Stomach (tissue), 4 donors: ENCODE data around the gene RGS4.

Experiments used
- EP300 ChIP-seq: sonication (generic); formaldehyde crosslinking; IDR thresholded peaks from one replicate; pipeline ENCODE4 v1.6.1; 2017; ENCODE audit warnings: antibody characterized with exemption
- POLR2A ChIP-seq, 4 donors: fragments of 450-650 bp; IDR thresholded peaks; one replicate each; pipeline ENCODE4 v1.6.1; 2016; ENCODE audit warnings: antibody characterized with exemption in 4 of 4, control low read depth in 2 of 4, mild to moderate bottlenecking in 1 of 4, moderate library complexity in 1 of 4
- POLR2AphosphoS5 ChIP-seq, 3 donors: sonication (generic); formaldehyde crosslinking; IDR thresholded peaks; one replicate each; pipeline ENCODE4 v1.6.1; 2016; ENCODE audit warnings: antibody characterized with exemption in 3 of 3
- TF ChIP-seq, protein P1 (sequence below), 7 experiments: fragments of 450-650 bp in 4 of 7; fragments of 200-600 bp in 3 of 7; sonication (generic) in 3 of 7; IDR thresholded peaks; one replicate each; pipeline ENCODE4 v1.5.1; 2016 to 2019; ENCODE audit warnings: antibody characterized with exemption in 7 of 7, control low read depth in 2 of 7, mild to moderate bottlenecking in 1 of 7

DNA sequence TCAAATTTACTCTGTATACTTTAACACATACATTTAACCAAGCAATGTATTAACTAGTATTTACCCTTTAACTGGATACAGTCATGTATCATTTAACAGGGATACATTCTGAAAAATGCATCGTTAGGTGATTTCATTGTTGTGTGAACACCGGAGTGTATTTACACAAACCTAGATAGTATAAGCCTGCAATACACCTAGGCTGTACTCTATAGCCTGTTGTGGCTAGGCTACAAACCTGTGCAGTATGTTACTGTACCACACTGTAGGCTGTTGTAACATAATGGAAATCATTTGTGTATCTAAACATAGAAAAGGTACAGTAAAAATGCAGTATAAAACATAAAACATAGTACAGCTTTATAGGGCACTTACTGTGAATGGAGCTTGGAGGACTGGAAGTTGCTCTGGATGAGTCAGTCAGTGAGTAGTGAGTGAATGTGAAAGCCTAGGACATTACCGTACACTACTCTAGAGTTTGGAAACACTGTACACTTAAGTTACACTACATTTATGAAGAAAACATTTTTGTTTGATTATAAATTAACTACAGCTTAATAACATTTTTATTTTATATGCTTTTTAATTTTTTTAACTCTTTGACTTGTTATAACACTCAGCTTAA lies 21.3 kb downstream of the RGS4 start:
- TF ChIP-seq, protein P1, sequence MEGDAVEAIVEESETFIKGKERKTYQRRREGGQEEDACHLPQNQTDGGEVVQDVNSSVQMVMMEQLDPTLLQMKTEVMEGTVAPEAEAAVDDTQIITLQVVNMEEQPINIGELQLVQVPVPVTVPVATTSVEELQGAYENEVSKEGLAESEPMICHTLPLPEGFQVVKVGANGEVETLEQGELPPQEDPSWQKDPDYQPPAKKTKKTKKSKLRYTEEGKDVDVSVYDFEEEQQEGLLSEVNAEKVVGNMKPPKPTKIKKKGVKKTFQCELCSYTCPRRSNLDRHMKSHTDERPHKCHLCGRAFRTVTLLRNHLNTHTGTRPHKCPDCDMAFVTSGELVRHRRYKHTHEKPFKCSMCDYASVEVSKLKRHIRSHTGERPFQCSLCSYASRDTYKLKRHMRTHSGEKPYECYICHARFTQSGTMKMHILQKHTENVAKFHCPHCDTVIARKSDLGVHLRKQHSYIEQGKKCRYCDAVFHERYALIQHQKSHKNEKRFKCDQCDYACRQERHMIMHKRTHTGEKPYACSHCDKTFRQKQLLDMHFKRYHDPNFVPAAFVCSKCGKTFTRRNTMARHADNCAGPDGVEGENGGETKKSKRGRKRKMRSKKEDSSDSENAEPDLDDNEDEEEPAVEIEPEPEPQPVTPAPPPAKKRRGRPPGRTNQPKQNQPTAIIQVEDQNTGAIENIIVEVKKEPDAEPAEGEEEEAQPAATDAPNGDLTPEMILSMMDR (IDR thresholded peaks at IDR 0.05): no peak
- no peak for TF ChIP-seq POLR2AphosphoS5 (IDR thresholded peaks at IDR 0.05)
- no peak for TF ChIP-seq POLR2A (IDR thresholded peaks at IDR 0.05)
- no peak for TF ChIP-seq EP300
